Adrenal gland (tissue), 5 donors: ENCODE data around the gene ADIRF.

Source experiments
- POLR2A ChIP-seq, 2 donors: fragments of 450-650 bp; IDR thresholded peaks; one replicate each; pipeline ENCODE4 v1.6.1; 2017; ENCODE audit warnings: antibody characterized with exemption in 2 of 2, mild to moderate bottlenecking in 2 of 2, moderate library complexity in 1 of 2
- TF ChIP-seq, protein P1 (sequence below), 6 experiments: fragments of 450-650 bp in 4 of 6; fragments of 200-600 bp in 2 of 6; sonication (generic) in 1 of 6; IDR thresholded peaks; 1 replicate in 5 of 6; 2 replicates in 1 of 6; pipeline versions ENCODE4 v1.5.1 to v1.8.0; 2016 to 2021; ENCODE audit warnings: antibody characterized with exemption in 6 of 6, mild to moderate bottlenecking in 2 of 6, moderate library complexity in 1 of 6
- donor health status: DM: no; HTN: no; CAD: no.

GRCh38 chr10:86969421-86970041 lies 1.2 kb downstream of the ADIRF start:
- no peak for TF ChIP-seq POLR2A (IDR thresholded peaks at IDR 0.05)
- TF ChIP-seq, protein P1, sequence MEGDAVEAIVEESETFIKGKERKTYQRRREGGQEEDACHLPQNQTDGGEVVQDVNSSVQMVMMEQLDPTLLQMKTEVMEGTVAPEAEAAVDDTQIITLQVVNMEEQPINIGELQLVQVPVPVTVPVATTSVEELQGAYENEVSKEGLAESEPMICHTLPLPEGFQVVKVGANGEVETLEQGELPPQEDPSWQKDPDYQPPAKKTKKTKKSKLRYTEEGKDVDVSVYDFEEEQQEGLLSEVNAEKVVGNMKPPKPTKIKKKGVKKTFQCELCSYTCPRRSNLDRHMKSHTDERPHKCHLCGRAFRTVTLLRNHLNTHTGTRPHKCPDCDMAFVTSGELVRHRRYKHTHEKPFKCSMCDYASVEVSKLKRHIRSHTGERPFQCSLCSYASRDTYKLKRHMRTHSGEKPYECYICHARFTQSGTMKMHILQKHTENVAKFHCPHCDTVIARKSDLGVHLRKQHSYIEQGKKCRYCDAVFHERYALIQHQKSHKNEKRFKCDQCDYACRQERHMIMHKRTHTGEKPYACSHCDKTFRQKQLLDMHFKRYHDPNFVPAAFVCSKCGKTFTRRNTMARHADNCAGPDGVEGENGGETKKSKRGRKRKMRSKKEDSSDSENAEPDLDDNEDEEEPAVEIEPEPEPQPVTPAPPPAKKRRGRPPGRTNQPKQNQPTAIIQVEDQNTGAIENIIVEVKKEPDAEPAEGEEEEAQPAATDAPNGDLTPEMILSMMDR (IDR thresholded peaks at IDR 0.05) = no peak
